Gastrocnemius medialis (tissue), 4 donors: ENCODE results near the gene ZSCAN10. TPM values are rescaled to one million over a fixed set of nuclear protein-coding genes. Genes with fewer than 3 reads are reported as not detected.
"Not testable (repeated sequence)": the region's sequence is repeated elsewhere in the genome, so short reads cannot be mapped to it uniquely, and the experiment has no call there.

Experiments used
- ATAC-seq, 2 donors: fragments of 150-250 bp; one replicate each; pipeline ENCODE4 v1.9.1; 2016
- DNase-seq, 2 donors: peaks; one replicate each; pipeline ENCODE4 v3.0.0-alpha.2; 2019
- H3K27ac ChIP-seq, 4 donors: fragments of 200-600 bp; sonication (generic); 1 replicate in 1 of 4; 2 replicates in 3 of 4; pipeline ENCODE4 v1.5.1; 2016 to 2018; ENCODE audit warnings: mild to moderate bottlenecking in 2 of 4, moderate library complexity in 1 of 4
- H3K27me3 ChIP-seq, 3 donors: fragments of 200-600 bp; sonication (generic) in 2 of 3; 1 replicate in 1 of 3; 2 replicates in 2 of 3; pipeline versions ENCODE4 v1.5.1 to v1.6.0; 2016 to 2019; ENCODE audit warnings: mild to moderate bottlenecking in 1 of 3, moderate library complexity in 1 of 3
- H3K36me3 ChIP-seq, 2 donors: fragments of 200-600 bp; sonication (generic) in 1 of 2; one replicate each; pipeline ENCODE4 v1.5.1; 2017 to 2018
- H3K4me1 ChIP-seq, 2 donors: fragments of 200-600 bp; sonication (generic) in 1 of 2; one replicate each; pipeline ENCODE4 v1.5.1; 2016 to 2017; ENCODE audit warnings: mild to moderate bottlenecking in 2 of 2
- H3K4me3 ChIP-seq, 4 donors: fragments of 200-600 bp; sonication (generic) in 3 of 4; 1 replicate in 1 of 4; 2 replicates in 3 of 4; pipeline ENCODE4 v1.5.1; 2016 to 2019; ENCODE audit warnings: mild to moderate bottlenecking in 2 of 4
- H3K9me3 ChIP-seq, 3 donors: fragments of 200-600 bp; sonication (generic) in 2 of 3; 1 replicate in 1 of 3; 2 replicates in 2 of 3; pipeline ENCODE4 v1.5.1; 2016 to 2019
- POLR2A ChIP-seq, 2 donors: fragments of 450-650 bp; IDR thresholded peaks; one replicate each; pipeline ENCODE4 v1.6.1; 2017; ENCODE audit warnings: antibody characterized with exemption in 2 of 2, mild to moderate bottlenecking in 2 of 2, moderate library complexity in 2 of 2
- in situ Hi-C, 4 donors: fragments of 200-750 bp; cut with MboI; loops; one replicate each; pipeline versions ENCODE4 v1.15.0 to v1.8.0; 2017; ENCODE audit warnings: low sequenced_read_pairs in 4 of 4
- intact Hi-C: fragments of 100-400 bp; cut with DNase I; formaldehyde crosslinking; loops from one replicate; pipeline ENCODE4 v1.15.1; 2023; ENCODE audit warnings: low total_unique reads
- total RNA-seq, 4 donors: library from RNA; depleted of rRNA; stranded (reverse); fragments of >200 nt; gene quantifications; one replicate each; pipeline versions ENCODE4 v1.1.0 to v1.2.3, GENCODE V29; 2016
- TF ChIP-seq, protein P1 (sequence below), 5 experiments: fragments of 450-650 bp in 3 of 5; fragments of 200-600 bp in 2 of 5; sonication (generic) in 2 of 5; IDR thresholded peaks in 4 of 5; conservative IDR thresholded peaks in 1 of 5; 1 replicate in 4 of 5; 2 replicates in 1 of 5; pipeline ENCODE4 v1.5.1; 2016 to 2019; ENCODE audit warnings: antibody characterized with exemption in 5 of 5, mild to moderate bottlenecking in 3 of 5, moderate library complexity in 3 of 5

ZSCAN10 gene
- total RNA-seq, 4 donors from 2014 or later, result not detected

DNA sequence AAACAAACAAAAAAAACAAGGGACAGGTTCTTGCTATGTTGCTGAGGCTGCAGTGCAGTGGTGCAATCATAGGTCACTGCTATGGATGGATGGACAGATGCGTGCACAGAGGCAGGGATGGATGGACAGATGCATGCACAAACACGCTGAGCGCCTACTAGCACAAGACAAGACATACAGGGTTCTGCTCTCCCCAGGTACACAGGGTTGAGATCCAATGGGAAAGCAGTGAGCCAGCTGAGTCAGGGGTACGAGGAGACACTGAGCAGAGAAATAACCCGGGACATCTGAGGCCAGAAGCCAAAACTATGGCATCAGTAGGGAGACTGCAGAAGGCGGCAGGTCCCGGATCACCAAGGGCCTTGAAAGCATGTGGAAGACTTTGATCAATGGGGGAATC is 27.4 kb downstream of the ZSCAN10 start:
- Histone ChIP-seq H3K9me3 (no peaks in the 10 kb centered on the region), H3K36me3 (no peaks in the 10 kb centered on the region), H3K27ac (no peak overlapping the region), H3K27me3 (no peaks in the 10 kb centered on the region), H3K4me3 (no peak overlapping the region), H3K4me1 (peaks cover 0 to under 1% of the 10 kb centered on the region in 2 donors)
- no peak for ATAC-seq
- TF ChIP-seq, protein P1, sequence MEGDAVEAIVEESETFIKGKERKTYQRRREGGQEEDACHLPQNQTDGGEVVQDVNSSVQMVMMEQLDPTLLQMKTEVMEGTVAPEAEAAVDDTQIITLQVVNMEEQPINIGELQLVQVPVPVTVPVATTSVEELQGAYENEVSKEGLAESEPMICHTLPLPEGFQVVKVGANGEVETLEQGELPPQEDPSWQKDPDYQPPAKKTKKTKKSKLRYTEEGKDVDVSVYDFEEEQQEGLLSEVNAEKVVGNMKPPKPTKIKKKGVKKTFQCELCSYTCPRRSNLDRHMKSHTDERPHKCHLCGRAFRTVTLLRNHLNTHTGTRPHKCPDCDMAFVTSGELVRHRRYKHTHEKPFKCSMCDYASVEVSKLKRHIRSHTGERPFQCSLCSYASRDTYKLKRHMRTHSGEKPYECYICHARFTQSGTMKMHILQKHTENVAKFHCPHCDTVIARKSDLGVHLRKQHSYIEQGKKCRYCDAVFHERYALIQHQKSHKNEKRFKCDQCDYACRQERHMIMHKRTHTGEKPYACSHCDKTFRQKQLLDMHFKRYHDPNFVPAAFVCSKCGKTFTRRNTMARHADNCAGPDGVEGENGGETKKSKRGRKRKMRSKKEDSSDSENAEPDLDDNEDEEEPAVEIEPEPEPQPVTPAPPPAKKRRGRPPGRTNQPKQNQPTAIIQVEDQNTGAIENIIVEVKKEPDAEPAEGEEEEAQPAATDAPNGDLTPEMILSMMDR (IDR thresholded peaks at IDR 0.05 in 4 of 5, conservative IDR thresholded peaks at IDR 0.05 in 1 of 5), result no peak
- TF ChIP-seq POLR2A (IDR thresholded peaks at IDR 0.05), result no peak
- intact Hi-C loops, result no loop called here
- in situ Hi-C loops, result no loop called here
- no peak for DNase-seq

DNA sequence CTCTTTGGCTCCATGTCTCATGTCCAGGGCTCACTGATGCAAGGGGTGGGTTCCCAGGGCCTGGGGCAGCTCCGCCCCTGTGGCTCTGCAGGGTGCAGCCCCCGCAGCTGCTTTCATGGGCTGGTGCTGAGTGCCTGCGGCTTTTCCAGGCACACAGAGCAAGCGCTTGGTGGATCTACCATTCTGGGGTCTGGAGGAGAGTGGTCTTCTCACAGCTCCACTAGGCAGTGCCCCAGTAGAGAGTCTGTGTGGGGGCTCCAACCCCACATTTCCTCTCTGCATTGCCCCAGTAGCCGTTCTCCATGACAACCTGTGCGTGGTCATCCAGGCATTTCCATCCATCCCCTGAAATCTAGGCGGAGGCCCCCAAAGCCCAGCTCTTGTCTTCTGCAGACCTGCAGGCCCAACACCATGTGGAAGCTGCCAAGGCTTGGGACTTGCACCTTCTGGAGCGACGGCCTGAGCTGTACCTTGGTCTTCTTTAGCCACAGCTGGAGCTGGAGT is 28.4 kb downstream of the ZSCAN10 start:
- ATAC-seq (no peak), DNase-seq (no peak)
- Histone ChIP-seq H3K4me1 (peaks cover 3 to 6% of the 10 kb centered on the region in 2 donors), H3K4me3 (no peak overlapping the region), H3K36me3 (no peaks in the 10 kb centered on the region), H3K9me3 (no peaks in the 10 kb centered on the region), H3K27ac (no peak overlapping the region), H3K27me3 (no peaks in the 10 kb centered on the region)
- TF ChIP-seq POLR2A (IDR thresholded peaks at IDR 0.05), result no peak
- TF ChIP-seq, protein P1 (IDR thresholded peaks at IDR 0.05 in 4 of 5, conservative IDR thresholded peaks at IDR 0.05 in 1 of 5), result no peak
- intact Hi-C loops (no loop called here), in situ Hi-C loops (no loop called here)

DNA sequence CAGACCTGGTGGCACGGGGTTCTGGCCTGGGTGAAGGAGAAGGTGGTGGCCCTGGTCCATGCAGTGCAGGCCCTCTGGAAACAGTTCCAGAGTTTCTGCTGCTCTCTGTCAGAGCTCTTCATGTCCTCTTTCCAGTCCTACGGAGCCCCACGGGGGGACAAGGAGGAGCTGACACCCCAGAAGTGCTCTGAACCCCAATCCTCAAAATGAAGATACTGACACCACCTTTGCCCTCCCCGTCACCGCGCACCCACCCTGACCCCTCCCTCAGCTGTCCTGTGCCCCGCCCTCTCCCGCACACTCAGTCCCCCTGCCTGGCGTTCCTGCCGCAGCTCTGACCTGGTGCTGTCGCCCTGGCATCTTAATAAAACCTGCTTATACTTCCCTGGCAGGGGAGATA is 29.9 kb downstream of the ZSCAN10 start:
- DNase-seq, ATAC-seq, H3K27ac ChIP-seq, intact Hi-C loops, H3K36me3 ChIP-seq, H3K4me3 ChIP-seq, H3K27me3 ChIP-seq, H3K9me3 ChIP-seq: not testable (repeated sequence)
- peaks cover 16 to 17% of the 10 kb centered on the region in 2 donors for H3K4me1 ChIP-seq
- in situ Hi-C loops, result loop anchor here in 2 of 4 donors (10.0 kb wide), 2 partner anchors 56 to 96 kb away; no protein-coding TSS in a partner anchor

DNA sequence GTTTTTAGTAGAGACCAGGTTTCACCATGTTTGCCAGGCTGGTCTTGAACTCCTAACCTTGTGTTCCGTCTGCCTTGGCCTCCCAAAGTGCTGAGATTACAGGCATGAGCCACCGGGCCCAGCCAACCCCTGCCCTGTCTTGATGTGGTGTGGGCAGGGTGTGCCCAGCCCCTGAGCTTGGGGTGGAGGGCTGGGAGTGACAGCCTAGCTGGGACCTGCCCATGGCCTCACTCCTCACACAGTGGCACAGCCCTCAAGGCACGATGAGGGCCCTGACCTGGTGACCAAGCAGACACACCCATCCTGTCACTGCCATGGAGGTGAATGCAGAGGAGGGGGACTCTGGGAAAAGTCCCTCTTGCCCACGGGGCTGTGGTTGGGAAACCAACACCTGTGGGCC is 30.6 kb downstream of the ZSCAN10 start:
- intact Hi-C loops, result no loop called here
- DNase-seq, result no peak
- H3K9me3 ChIP-seq, result no peaks in the 10 kb centered on the region
- ATAC-seq, result no peak
- H3K27me3 ChIP-seq, result no peaks in the 10 kb centered on the region
- in situ Hi-C loops, result loop anchor here in 2 of 4 donors (10.0 kb wide), 2 partner anchors 56 to 96 kb away; no protein-coding TSS in a partner anchor
- TF ChIP-seq, protein P1 (IDR thresholded peaks at IDR 0.05 in 4 of 5, conservative IDR thresholded peaks at IDR 0.05 in 1 of 5), result no peak
- no peak for TF ChIP-seq POLR2A (IDR thresholded peaks at IDR 0.05)
- no peak overlapping the region for H3K27ac ChIP-seq
- H3K4me3 ChIP-seq, result no peak overlapping the region
- H3K36me3 ChIP-seq, result no peaks in the 10 kb centered on the region
- peaks cover 16 to 17% of the 10 kb centered on the region in 2 donors for H3K4me1 ChIP-seq

DNA sequence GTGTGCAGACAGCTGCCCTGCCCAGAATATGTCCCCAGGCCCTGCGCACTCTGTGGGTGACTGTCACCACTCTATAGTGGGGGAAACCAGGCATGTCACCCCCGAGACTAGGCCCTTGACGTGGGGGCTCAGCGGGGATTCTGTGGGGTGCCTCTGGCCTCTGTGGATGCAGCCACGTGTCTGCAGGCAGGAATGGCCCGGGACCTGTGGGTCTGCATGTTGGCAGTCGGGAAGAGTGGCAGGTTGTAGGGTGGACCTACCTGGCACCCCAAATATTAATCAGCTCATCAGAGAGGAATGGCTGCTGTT is 32.7 kb downstream of the ZSCAN10 start:
- Histone ChIP-seq H3K9me3 (no peaks in the 10 kb centered on the region), H3K27ac (peak overlapping the region; percentile 75 to 85 (median 78)), H3K4me1 (peaks cover 24 to 25% of the 10 kb centered on the region in 2 donors), H3K36me3 (no peaks in the 10 kb centered on the region), H3K4me3 (peak overlapping the region in 3 of 4 donors; percentile 37 to 61 (median 54)), H3K27me3 (no peaks in the 10 kb centered on the region)
- ATAC-seq (no peak), DNase-seq (no peak)
- intact Hi-C loops, result no loop called here
- in situ Hi-C loops, result loop anchor here in 2 of 4 donors (10.0 kb wide), 2 partner anchors 58 to 98 kb away; no protein-coding TSS in a partner anchor
- TF ChIP-seq, protein P1 (IDR thresholded peaks at IDR 0.05 in 4 of 5, conservative IDR thresholded peaks at IDR 0.05 in 1 of 5), result no peak
- no peak for TF ChIP-seq POLR2A (IDR thresholded peaks at IDR 0.05)
